Suprapubic skin (tissue), 4 donors: ENCODE data around the gene TCF7L2. TPM values are rescaled to one million over a fixed set of nuclear protein-coding genes. Genes with fewer than 3 reads are reported as not detected.
A peak's percentile ranks its signal among the peaks of the same experiment; 100 is the strongest.

Experiments used
- DNase-seq, 2 donors: peaks; one replicate each; pipeline ENCODE4 v3.0.0-alpha.2; 2019; ENCODE audit warnings: low spot score in 2 of 2
- H3K27ac ChIP-seq: fragments of 200-600 bp; sonication (generic); one replicate; pipeline ENCODE4 v1.5.1; 2019
- H3K27me3 ChIP-seq: fragments of 200-600 bp; sonication (generic); one replicate; pipeline ENCODE4 v1.5.1; 2019
- H3K36me3 ChIP-seq: fragments of 200-600 bp; sonication (generic); one replicate; pipeline ENCODE4 v1.5.1; 2019
- H3K4me1 ChIP-seq: fragments of 200-600 bp; sonication (generic); one replicate; pipeline ENCODE4 v1.5.1; 2019
- H3K4me3 ChIP-seq: fragments of 200-600 bp; sonication (generic); one replicate; pipeline ENCODE4 v1.5.1; 2019; ENCODE audit warnings: mild to moderate bottlenecking
- H3K9me3 ChIP-seq: fragments of 200-600 bp; sonication (generic); one replicate; pipeline ENCODE4 v1.5.1; 2019
- EP300 ChIP-seq: sonication (generic); formaldehyde crosslinking; IDR thresholded peaks from one replicate; pipeline ENCODE4 v1.6.1; 2017; ENCODE audit warnings: antibody characterized with exemption
- POLR2A ChIP-seq, 2 donors: fragments of 450-650 bp; IDR thresholded peaks; one replicate each; pipeline ENCODE4 v1.6.1; 2017; ENCODE audit warnings: antibody characterized with exemption in 2 of 2, mild to moderate bottlenecking in 2 of 2, moderate library complexity in 2 of 2
- POLR2AphosphoS5 ChIP-seq, 3 donors: sonication (generic); formaldehyde crosslinking; IDR thresholded peaks; one replicate each; pipeline ENCODE4 v1.6.1; 2017; ENCODE audit warnings: antibody characterized with exemption in 3 of 3
- WGBS: methylation state at CpG from one replicate; pipeline ENCODE4 v1.1.5; 2018; 5-methylcytosine and 5-hydroxymethylcytosine counted together
- total RNA-seq, 4 donors: library from RNA; depleted of rRNA; stranded (reverse); fragments of >200 nt; gene quantifications; one replicate each; pipeline ENCODE4 v1.1.0, GENCODE V29; 2016
- TF ChIP-seq, protein P1 (sequence below), 2 donors: fragments of 200-600 bp in 1 of 2; fragments of 450-650 bp in 1 of 2; sonication (generic) in 1 of 2; IDR thresholded peaks; one replicate each; pipeline ENCODE4 v1.5.1; 2016 to 2019; ENCODE audit warnings: antibody characterized with exemption in 2 of 2, mild to moderate bottlenecking in 1 of 2, moderate library complexity in 1 of 2

The TCF7L2 gene
- total RNA-seq, 4 donors from 2014 or later: 9.9 to 23.3 (median 15.2) TPM

DNA sequence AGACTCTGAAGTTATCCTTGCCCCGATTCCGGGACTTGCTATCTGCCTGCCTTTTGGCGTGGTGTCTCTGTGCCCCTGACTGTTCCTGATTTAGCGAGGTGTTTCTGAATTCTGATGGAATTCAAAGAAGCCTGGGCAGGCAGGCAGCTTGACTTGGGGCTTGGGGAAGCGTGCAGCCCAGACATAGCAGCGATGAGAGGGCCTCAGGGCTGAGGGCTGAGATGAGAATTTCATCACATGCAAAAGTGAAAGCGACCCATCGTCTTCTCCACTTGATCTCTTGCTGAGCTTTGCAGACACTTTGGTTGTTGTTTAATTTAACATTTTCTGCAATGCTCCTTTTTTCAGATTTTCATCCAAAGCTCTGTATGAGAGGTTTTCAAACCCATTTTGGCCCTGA, 57.8 kb downstream of the TCF7L2 start:
- H3K36me3 ChIP-seq: no peaks in the 10 kb centered on the region
- no peaks in the 10 kb centered on the region for H3K27me3 ChIP-seq
- H3K27ac ChIP-seq: peak overlapping the region; percentile 5
- 34% methylated on average over 8 of the region's 8 CpGs for WGBS
- no peak for DNase-seq
- no peak overlapping the region for H3K4me3 ChIP-seq
- no peaks in the 10 kb centered on the region for H3K9me3 ChIP-seq
- TF ChIP-seq EP300 (no peak), POLR2AphosphoS5 (IDR thresholded peaks at IDR 0.05) (no peak), POLR2A (IDR thresholded peaks at IDR 0.05) (no peak)
- TF ChIP-seq, protein P1, sequence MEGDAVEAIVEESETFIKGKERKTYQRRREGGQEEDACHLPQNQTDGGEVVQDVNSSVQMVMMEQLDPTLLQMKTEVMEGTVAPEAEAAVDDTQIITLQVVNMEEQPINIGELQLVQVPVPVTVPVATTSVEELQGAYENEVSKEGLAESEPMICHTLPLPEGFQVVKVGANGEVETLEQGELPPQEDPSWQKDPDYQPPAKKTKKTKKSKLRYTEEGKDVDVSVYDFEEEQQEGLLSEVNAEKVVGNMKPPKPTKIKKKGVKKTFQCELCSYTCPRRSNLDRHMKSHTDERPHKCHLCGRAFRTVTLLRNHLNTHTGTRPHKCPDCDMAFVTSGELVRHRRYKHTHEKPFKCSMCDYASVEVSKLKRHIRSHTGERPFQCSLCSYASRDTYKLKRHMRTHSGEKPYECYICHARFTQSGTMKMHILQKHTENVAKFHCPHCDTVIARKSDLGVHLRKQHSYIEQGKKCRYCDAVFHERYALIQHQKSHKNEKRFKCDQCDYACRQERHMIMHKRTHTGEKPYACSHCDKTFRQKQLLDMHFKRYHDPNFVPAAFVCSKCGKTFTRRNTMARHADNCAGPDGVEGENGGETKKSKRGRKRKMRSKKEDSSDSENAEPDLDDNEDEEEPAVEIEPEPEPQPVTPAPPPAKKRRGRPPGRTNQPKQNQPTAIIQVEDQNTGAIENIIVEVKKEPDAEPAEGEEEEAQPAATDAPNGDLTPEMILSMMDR (IDR thresholded peaks at IDR 0.05): no peak
- peaks cover 46% of the 10 kb centered on the region for H3K4me1 ChIP-seq

DNA sequence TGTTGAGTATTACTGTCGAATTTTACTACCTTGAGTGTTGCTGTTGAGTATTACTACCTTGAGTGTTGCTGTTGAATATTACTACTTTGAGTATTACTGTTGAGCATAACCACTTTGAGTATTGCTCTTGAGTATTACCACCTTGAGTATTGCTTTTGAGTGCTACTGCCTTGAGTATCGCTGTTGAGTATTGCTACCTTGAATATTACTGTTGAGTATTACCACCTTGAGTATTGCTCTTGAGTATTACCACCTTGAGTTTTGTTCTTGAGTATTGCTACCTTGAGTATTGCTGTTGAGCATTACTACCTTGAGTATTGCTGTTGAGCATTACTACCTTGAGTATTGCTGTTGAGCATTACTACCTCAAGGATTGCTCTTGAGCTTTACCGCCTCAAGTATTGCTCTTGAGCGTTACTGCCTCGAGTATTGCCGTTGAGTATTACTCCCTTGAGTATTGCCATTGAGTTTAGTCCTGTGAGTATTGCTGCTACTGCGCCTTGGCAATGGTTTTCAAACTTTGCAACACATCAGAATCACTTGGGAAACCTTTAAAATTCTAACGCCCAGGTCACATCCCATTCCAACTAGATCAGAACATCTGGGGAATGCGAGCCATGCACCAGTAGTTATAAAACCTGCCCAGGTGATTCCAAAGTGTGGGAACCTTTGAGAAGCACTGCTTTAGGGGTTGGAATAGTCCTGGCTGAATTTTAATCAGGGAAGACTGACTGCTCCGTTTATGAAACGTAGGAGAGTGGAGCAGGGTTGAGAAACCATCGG, 61.7 kb downstream of the TCF7L2 start:
- H3K4me1 ChIP-seq: peaks cover 25% of the 10 kb centered on the region
- DNase-seq: no peak
- TF ChIP-seq POLR2A (IDR thresholded peaks at IDR 0.05) (no peak), EP300 (no peak), POLR2AphosphoS5 (IDR thresholded peaks at IDR 0.05) (no peak)
- TF ChIP-seq, protein P1 (IDR thresholded peaks at IDR 0.05): no peak
- WGBS: 89% methylated on average over 12 of the region's 12 CpGs
- no peak overlapping the region for H3K4me3 ChIP-seq
- no peaks in the 10 kb centered on the region for H3K27me3 ChIP-seq
- no peaks in the 10 kb centered on the region for H3K9me3 ChIP-seq
- H3K27ac ChIP-seq: no peak overlapping the region
- no peaks in the 10 kb centered on the region for H3K36me3 ChIP-seq

GRCh38 chr10:113015201-113015600, 65.2 kb downstream of the TCF7L2 start:
- peaks cover 26% of the 10 kb centered on the region for H3K4me1 ChIP-seq
- TF ChIP-seq, protein P1 (IDR thresholded peaks at IDR 0.05): no peak
- TF ChIP-seq EP300: no peak
- no peak for TF ChIP-seq POLR2AphosphoS5 (IDR thresholded peaks at IDR 0.05)
- no peak for TF ChIP-seq POLR2A (IDR thresholded peaks at IDR 0.05)
- H3K9me3 ChIP-seq: no peaks in the 10 kb centered on the region
- no peak for DNase-seq
- 58% methylated on average over 4 of the region's 4 CpGs for WGBS
- H3K36me3 ChIP-seq: no peaks in the 10 kb centered on the region
- no peaks in the 10 kb centered on the region for H3K27me3 ChIP-seq
- no peak overlapping the region for H3K4me3 ChIP-seq
- H3K27ac ChIP-seq: no peak overlapping the region

- 67% methylated on average over 5 of the region's 5 CpGs for WGBS
- Histone ChIP-seq H3K27me3 (no peaks in the 10 kb centered on the region), H3K36me3 (no peaks in the 10 kb centered on the region), H3K4me1 (peaks cover 48% of the 10 kb centered on the region), H3K4me3 (no peak overlapping the region), H3K27ac (no peak overlapping the region), H3K9me3 (no peaks in the 10 kb centered on the region)
- DNase-seq: no peak
- TF ChIP-seq, protein P1 (IDR thresholded peaks at IDR 0.05): no peak
- TF ChIP-seq EP300 (no peak), POLR2A (IDR thresholded peaks at IDR 0.05) (no peak), POLR2AphosphoS5 (IDR thresholded peaks at IDR 0.05) (no peak)
These were observed 67.3 kb downstream of the TCF7L2 start for GRCh38 chr10:113017376-113017775.

- DNase-seq: no peak
- peaks cover 53% of the 10 kb centered on the region for H3K4me1 ChIP-seq
These were observed 68.0 kb downstream of the TCF7L2 start for GRCh38 chr10:113018034-113018433.

More at GRCh38 chr10:113018034-113018433, 68.0 kb downstream of the TCF7L2 start:
- Histone ChIP-seq H3K9me3 (no peaks in the 10 kb centered on the region), H3K4me3 (no peak overlapping the region), H3K27ac (no peak overlapping the region), H3K27me3 (no peaks in the 10 kb centered on the region), H3K36me3 (no peaks in the 10 kb centered on the region)
- TF ChIP-seq EP300 (no peak), POLR2AphosphoS5 (IDR thresholded peaks at IDR 0.05) (no peak), POLR2A (IDR thresholded peaks at IDR 0.05) (no peak)
- TF ChIP-seq, protein P1 (IDR thresholded peaks at IDR 0.05): no peak
- 90% methylated on average over 3 of the region's 3 CpGs for WGBS
